HepG2 (cell line): ENCODE results near the gene TUBG2. TPM values are rescaled to one million over a fixed set of nuclear protein-coding genes. Genes with fewer than 3 reads are reported as not detected.

Source experiments
- ATAC-seq: fragments of 200-7000 bp; cut with Tn5 transposase; 3 replicates; pipeline ENCODE4 v1.9.1; 2020; ENCODE audit warnings: mild to moderate bottlenecking, moderate library complexity
- BruUV-seq: library from RNA; stranded (reverse); fragments of 400-500 nt; replicated peaks from 2 replicates; lab custom pipeline; 2021; lab: Mats Ljungman, UMichigan
- CTCF ChIA-PET: fragments of 300-600 bp; formaldehyde crosslinking; extraction: SDS; loops from one replicate; lab custom pipeline; 2021; ENCODE audit warnings: low total read pairs, inconsistent platforms, low intra/inter-chr PET ratio; lab: Yijun Ruan, JAX
- POLR2A ChIA-PET: fragments of 350-600 bp; sonication (Branson Sonifier 250); formaldehyde crosslinking; loops from one replicate; lab custom pipeline; 2020; ENCODE audit warnings: antibody characterized with exemption, inconsistent platforms; lab: Yijun Ruan, JAX
- DNase-seq: peaks from one replicate; pipeline ENCODE4 v3.0.0-alpha.2; 2015; ENCODE audit warnings: low spot score
- FAIRE-seq: peaks from 3 replicates; lab custom pipeline; 2011; peaks lifted over from hg19 to GRCh38; lab: Jason Lieb, UNC
- H2AFZ ChIP-seq: one replicate; pipeline ENCODE4 v1.6.1; 2011; ENCODE audit warnings: low read length, inconsistent platforms
- H3K27ac ChIP-seq: fragments of 300-600 bp; 3 replicates; pipeline ENCODE4 v1.8.0; 2011; ENCODE audit warnings: mixed run types, mild to moderate bottlenecking, mixed read lengths, low read length, inconsistent platforms; ENCODE audit not compliant: insufficient read depth; ENCODE audit errors: extremely low read length
- H3K27me3 ChIP-seq, 2 experiments: fragments of 200-600 bp in 1 of 2; 2 replicates in 1 of 2; 3 replicates in 1 of 2; pipeline versions ENCODE4 v1.6.0 to v1.8.0; 2011; ENCODE audit warnings: low read length in 2 of 2, mild to moderate bottlenecking in 2 of 2, moderate library complexity in 2 of 2, inconsistent platforms in 1 of 2; ENCODE audit not compliant: insufficient read depth in 2 of 2, control insufficient read depth in 1 of 2
- H3K36me3 ChIP-seq, 2 experiments: fragments of 200-600 bp in 1 of 2; replicated peaks in 1 of 2; 2 replicates in 1 of 2; 3 replicates in 1 of 2; pipeline versions ENCODE4 v1.5.1 to v1.8.0; 2011; ENCODE audit warnings: low read length in 2 of 2, inconsistent platforms in 1 of 2; ENCODE audit not compliant: insufficient read depth in 2 of 2, control insufficient read depth in 1 of 2
- H3K4me1 ChIP-seq: 2 replicates; pipeline ENCODE4 v1.5.1; 2012; ENCODE audit warnings: low read length, inconsistent platforms; ENCODE audit not compliant: insufficient read depth
- H3K4me2 ChIP-seq: 2 replicates; pipeline ENCODE4 v1.6.0; 2011; ENCODE audit warnings: low read depth, low read length, inconsistent platforms
- H3K4me3 ChIP-seq, 3 experiments: fragments of 200-600 bp in 1 of 3; sonication (generic), shearing (Covaris generic) in 1 of 3; replicated peaks in 1 of 3; 2 replicates each; pipeline ENCODE4 v1.5.1; 2011 to 2016; ENCODE audit warnings: low read length in 3 of 3, inconsistent platforms in 2 of 3, low read depth in 2 of 3, mild to moderate bottlenecking in 2 of 3, control low read depth in 1 of 3, mixed read lengths in 1 of 3; ENCODE audit not compliant: insufficient read depth in 1 of 3
- H3K79me2 ChIP-seq: one replicate; pipeline ENCODE4 v1.6.1; 2011; ENCODE audit warnings: low read length, inconsistent platforms; ENCODE audit not compliant: insufficient read depth
- H3K9ac ChIP-seq: 2 replicates; pipeline ENCODE4 v1.6.0; 2011; ENCODE audit warnings: mild to moderate bottlenecking, low read depth, low read length, inconsistent platforms; ENCODE audit not compliant: insufficient read depth
- H3K9me3 ChIP-seq: 2 replicates; pipeline ENCODE4 v1.5.1; 2012; ENCODE audit warnings: mild to moderate bottlenecking, low read length
- H4K20me1 ChIP-seq: 2 replicates; pipeline ENCODE4 v1.6.0; 2011; ENCODE audit warnings: inconsistent platforms, mild to moderate bottlenecking, low read length, moderate library complexity; ENCODE audit not compliant: insufficient read depth
- ARID2 ChIP-seq: sonication (generic); formaldehyde crosslinking; IDR thresholded peaks from 2 replicates; pipeline ENCODE4 v1.8.1; 2022; ENCODE audit warnings: mild to moderate bottlenecking, missing genetic modification reagents, borderline replicate concordance
- MED1 ChIP-seq: sonication (generic); formaldehyde crosslinking; IDR thresholded peaks from 2 replicates; pipeline ENCODE4 v1.4.0; 2020; ENCODE audit warnings: missing genetic modification reagents
- NONO ChIP-seq, 2 experiments: fragments of 450-650 bp in 1 of 2; sonication (generic) in 1 of 2; formaldehyde crosslinking in 1 of 2; IDR thresholded peaks in 1 of 2; conservative IDR thresholded peaks in 1 of 2; 2 replicates each; pipeline versions ENCODE4 v1.6.1 to v1.8.0; 2017 to 2022; ENCODE audit warnings: mild to moderate bottlenecking in 1 of 2, missing genetic modification reagents in 1 of 2, moderate library complexity in 1 of 2
- PREB ChIP-seq: sonication (generic); formaldehyde crosslinking; IDR thresholded peaks from 2 replicates; pipeline ENCODE4 v1.4.0; 2020; ENCODE audit warnings: missing genetic modification reagents
- SMARCC2 ChIP-seq: fragments of 450-650 bp; IDR thresholded peaks from 2 replicates; pipeline ENCODE4 v1.6.1; 2017; ENCODE audit warnings: antibody characterized with exemption, mild to moderate bottlenecking
- SOX6 ChIP-seq, 2 experiments: fragments of 450-650 bp in 1 of 2; sonication (generic) in 1 of 2; formaldehyde crosslinking in 1 of 2; IDR thresholded peaks; 2 replicates each; pipeline versions ENCODE4 v1.4.0 to v1.6.1; 2017 to 2020; ENCODE audit warnings: antibody characterized with exemption in 1 of 2, mild to moderate bottlenecking in 1 of 2, missing genetic modification reagents in 1 of 2
- TMF1 ChIP-seq: sonication (generic); formaldehyde crosslinking; IDR thresholded peaks from 2 replicates; pipeline ENCODE4 v1.8.1; 2022; ENCODE audit warnings: low read depth, missing genetic modification reagents
- TOPORS ChIP-seq: sonication (generic); formaldehyde crosslinking; IDR thresholded peaks from 2 replicates; pipeline ENCODE4 v1.8.0; 2023; ENCODE audit warnings: mild to moderate bottlenecking, missing genetic modification reagents
- ZBED4 ChIP-seq: sonication (generic); formaldehyde crosslinking; IDR thresholded peaks from 2 replicates; pipeline ENCODE4 v1.4.0; 2020; ENCODE audit warnings: missing genetic modification reagents, borderline replicate concordance
- ZBTB1 ChIP-seq: sonication (generic); formaldehyde crosslinking; IDR thresholded peaks from 2 replicates; pipeline ENCODE4 v1.4.0; 2020; ENCODE audit warnings: missing genetic modification reagents, borderline replicate concordance
- ZBTB8A ChIP-seq: sonication (generic); formaldehyde crosslinking; IDR thresholded peaks from 2 replicates; pipeline ENCODE4 v1.4.0; 2020; ENCODE audit warnings: mild to moderate bottlenecking, low read depth, missing genetic modification reagents, borderline replicate concordance
- ZMYM3 ChIP-seq: sonication (generic); formaldehyde crosslinking; IDR thresholded peaks from 2 replicates; pipeline ENCODE4 v1.5.1; 2020; ENCODE audit warnings: mild to moderate bottlenecking, missing genetic modification reagents
- ZNF281 ChIP-seq: sonication (generic); formaldehyde crosslinking; IDR thresholded peaks from 2 replicates; pipeline ENCODE4 v1.4.0; 2020; ENCODE audit warnings: missing genetic modification reagents, borderline replicate concordance
- ZNF382 ChIP-seq: sonication (generic); formaldehyde crosslinking; IDR thresholded peaks from 2 replicates; pipeline ENCODE4 v1.5.0; 2020; ENCODE audit warnings: missing genetic modification reagents, mild to moderate bottlenecking, borderline replicate concordance
- ZNF7 ChIP-seq: IDR thresholded peaks from 2 replicates; pipeline ENCODE4 v1.6.1; 2016; ENCODE audit warnings: missing biosample characterization, missing genetic modification reagents
- WGBS: methylation state at CpG from one replicate; pipeline ENCODE4 v1.1.6; 2017; ENCODE audit warnings: low lambda C conversion rate; 5-methylcytosine and 5-hydroxymethylcytosine counted together
- in situ Hi-C: cut with HindIII; loops from 2 replicates; pipeline ENCODE4 v1.10.0; 2017; ENCODE audit warnings: low pct_unique_long_range_greater_than_20kb; ENCODE audit not compliant: extremely low pct_ligation_motif_present
- intact Hi-C: fragments of 100-400 bp; cut with micrococcal nuclease; formaldehyde crosslinking; loops from one replicate; pipeline ENCODE4 v1.10.0; 2022; ENCODE audit not compliant: unreplicated experiment
- polyA plus RNA-seq, 8 experiments: library from polyadenylated mRNA; depleted of rRNA in 3 of 8; stranded (reverse) in 7 of 8; unstranded in 1 of 8; fragments of >200 nt; fragmentation: Illumina TruSeq in 4 of 8; extraction: Trizol in 4 of 8; gene quantifications; 2 replicates each; pipeline versions ENCODE4 v1.2.1 to v1.2.3, GENCODE V29; 2011 to 2016; ENCODE audit warnings: low read depth in 4 of 8, missing spikeins in 1 of 8, mixed read lengths in 1 of 8; ENCODE audit not compliant: insufficient read depth in 1 of 8
- total RNA-seq, 5 experiments: library from RNA; depleted of rRNA; stranded (reverse); fragments of >200 nt; fragmentation: Illumina TruSeq; extraction: Trizol; gene quantifications; 2 replicates each; pipeline ENCODE4 v1.2.3, GENCODE V29; 2016; ENCODE audit warnings: low read depth in 1 of 5

The TUBG2 gene
- total and polyA plus RNA-seq, 2 of the 13 experiments (the other 11 are each of a cell fraction or from before 2014, with no cell fraction given), result 16.0 to 42.3 TPM

GRCh38 chr17:42682722-42683403, 23.8 kb downstream of the TUBG2 start:
- intact Hi-C loops (loop anchor here (1.0 kb wide), 1 partner anchor 65 kb away; no protein-coding TSS in a partner anchor), in situ Hi-C loops (no loop called here)
- Histone ChIP-seq H3K27ac (peak overlapping the region; percentile 48), H3K4me2 (peak overlapping the region; percentile 84), H3K4me1 (peaks cover 42% of the 10 kb centered on the region), H3K27me3 (no peaks in the 10 kb centered on the region), H3K9ac (peak overlapping the region; percentile 63), H4K20me1 (no peaks in the 10 kb centered on the region), H3K36me3 (no peaks in the 10 kb centered on the region), H3K79me2 (no peaks in the 10 kb centered on the region), H3K9me3 (no peaks in the 10 kb centered on the region), H2AFZ (peak overlapping the region; percentile 94), H3K4me3 (peak overlapping the region; percentile 65 to 91 (median 80))
- POLR2A ChIA-PET, result interaction anchor here (0.8 to 2.3 kb wide), 11 partner anchors 9 to 141 kb away, joined by 3 to 24 read pairs (median 6); partner anchors contain the start of genes BECN1, PSMC3IP, RETREG3 and TUBG1
- peak; percentile 72 for FAIRE-seq
- WGBS, result 5% methylated on average over 12 of the region's 34 CpGs
- CTCF ChIA-PET, result no interaction called here
- ATAC-seq, result peak; percentile 49
- no TSS peak for BruUV-seq
- peak; percentile 40 for DNase-seq
- no peak for TF ChIP-seq ZBTB8A (CRISPR knock-in tag)
- TF ChIP-seq ZBTB1 (CRISPR knock-in tag), result no peak
- no peak for TF ChIP-seq ZMYM3 (CRISPR knock-in tag)
- no peak for TF ChIP-seq NONO (IDR thresholded peaks at IDR 0.05)
- peak; percentile 70; the same call in 1 of the 2 replicates for TF ChIP-seq NONO (CRISPR knock-in tag; conservative IDR thresholded peaks at IDR 0.05)
- peak; percentile 16; the same call in 1 of the 2 replicates for TF ChIP-seq TMF1 (CRISPR knock-in tag)
- no peak for TF ChIP-seq ZNF382 (CRISPR knock-in tag)
- TF ChIP-seq SOX6 (IDR thresholded peaks at IDR 0.05), result no peak
- peak; percentile 45 for TF ChIP-seq SOX6 (CRISPR knock-in tag; IDR thresholded peaks at IDR 0.05)
- TF ChIP-seq ZBED4, result no peak
- peak; percentile 22; the same call in 1 of the 2 replicates for TF ChIP-seq ZNF7 (CRISPR knock-in tag)
- TF ChIP-seq ARID2 (CRISPR knock-in tag), result peak; percentile 84; the same call in 1 of the 2 replicates
- no peak for TF ChIP-seq MED1
- TF ChIP-seq SMARCC2, result no peak
- TF ChIP-seq TOPORS (CRISPR knock-in tag), result peak; percentile 75; the same call in 1 of the 2 replicates
- TF ChIP-seq PREB (CRISPR knock-in tag), result no peak
- TF ChIP-seq ZNF281, result no peak
